GM12892 (cell line): ENCODE data around the gene TNS3.

ENCODE experiments used
- POLR2AphosphoS5 ChIP-seq: IDR thresholded peaks from 2 replicates; pipeline ENCODE4 v1.6.1; 2011; ENCODE audit warnings: low read depth, low read length, control low read depth
- TAF1 ChIP-seq: IDR thresholded peaks from 2 replicates; pipeline ENCODE4 v1.6.1; 2011; ENCODE audit warnings: low read depth, mild to moderate bottlenecking, control low read depth, low read length, borderline replicate concordance

DNA sequence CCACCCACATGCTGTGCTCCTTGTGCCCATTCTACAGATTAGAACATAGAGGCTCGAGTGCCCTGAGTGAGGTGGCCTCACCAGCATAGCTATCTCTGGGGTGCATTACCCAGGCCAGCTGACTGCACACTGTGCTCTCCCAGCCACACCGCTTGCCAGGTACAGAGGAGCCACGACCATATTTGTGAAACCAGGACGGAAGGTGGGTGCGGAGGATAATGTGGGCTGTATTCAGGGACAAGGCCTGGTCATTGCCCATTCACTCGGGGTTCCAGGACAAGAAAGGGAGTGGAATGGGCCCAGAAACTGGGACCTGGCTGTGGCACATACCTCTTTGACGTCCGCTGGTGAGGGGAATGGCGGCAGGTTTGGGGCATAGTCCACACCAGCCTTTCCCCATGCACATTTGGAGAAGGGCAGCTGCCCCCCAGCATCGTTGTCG lies 236.0 kb downstream of the TNS3 start:
- no peak for TF ChIP-seq POLR2AphosphoS5
- TF ChIP-seq TAF1: no peak
